GM23338 (cell line): Measurements from ENCODE around the gene RAB3IL1. TPM values are rescaled to one million over a fixed set of nuclear protein-coding genes. Genes with fewer than 3 reads are reported as not detected.

Experiments
- ATAC-seq: fragments of 200-7000 bp; cut with Tn5 transposase; 3 replicates; pipeline ENCODE4 v1.9.1; 2020
- DNase-seq: peaks from one replicate; pipeline ENCODE4 v3.0.0-alpha.2; 2015; ENCODE audit warnings: low spot score
- H2AFZ ChIP-seq: fragments of 200-600 bp; sonication (generic); 2 replicates; pipeline ENCODE4 v1.8.0; 2016; ENCODE audit warnings: antibody characterized with exemption, mild to moderate bottlenecking, moderate library complexity
- H3F3A ChIP-seq: fragments of 200-600 bp; sonication (generic); replicated peaks from 2 replicates; pipeline ENCODE4 v1.8.0; 2017; ENCODE audit warnings: antibody characterized with exemption, mixed run types, low read depth
- H3K27ac ChIP-seq: fragments of 200-600 bp; sonication (generic); 2 replicates; pipeline ENCODE4 v1.6.1; 2016; ENCODE audit warnings: low read depth
- H3K27me3 ChIP-seq: fragments of 200-600 bp; sonication (generic); 2 replicates; pipeline ENCODE4 v1.8.0; 2016; ENCODE audit warnings: mild to moderate bottlenecking, mixed run types, moderate library complexity; ENCODE audit not compliant: insufficient read depth
- H3K36me3 ChIP-seq: fragments of 200-600 bp; sonication (generic); 2 replicates; pipeline ENCODE4 v1.8.0; 2016; ENCODE audit warnings: mild to moderate bottlenecking; ENCODE audit not compliant: insufficient read depth
- H3K4me1 ChIP-seq: fragments of 200-600 bp; sonication (generic); 2 replicates; pipeline ENCODE4 v1.8.0; 2016; ENCODE audit warnings: mild to moderate bottlenecking, moderate library complexity; ENCODE audit not compliant: insufficient read depth
- H3K4me2 ChIP-seq: fragments of 200-600 bp; sonication (generic); 2 replicates; pipeline ENCODE4 v1.7.1; 2017; ENCODE audit warnings: mixed run types
- H3K4me3 ChIP-seq: fragments of 200-600 bp; sonication (generic); 2 replicates; pipeline ENCODE4 v1.6.1; 2016; ENCODE audit warnings: mixed run types
- H3K79me2 ChIP-seq: fragments of 200-600 bp; sonication (generic); replicated peaks from 2 replicates; pipeline ENCODE4 v1.8.0; 2017; ENCODE audit warnings: mild to moderate bottlenecking; ENCODE audit not compliant: insufficient read depth
- H3K9me2 ChIP-seq: fragments of 200-600 bp; sonication (generic); 2 replicates; pipeline ENCODE4 v1.8.0; 2017; ENCODE audit not compliant: insufficient read depth
- H4K20me1 ChIP-seq: fragments of 200-600 bp; sonication (generic); replicated peaks from 2 replicates; pipeline ENCODE4 v1.8.0; 2017; ENCODE audit warnings: mild to moderate bottlenecking; ENCODE audit not compliant: insufficient read depth
- H3K27ac Mint-ChIP-seq: 2 replicates; pipeline ENCODE4 v1.8.0; 2020; ENCODE audit warnings: inconsistent platforms, mild to moderate bottlenecking, moderate library complexity, mixed read lengths
- H3K27me3 Mint-ChIP-seq: 3 replicates; pipeline ENCODE4 v1.8.0; 2022; ENCODE audit warnings: low read depth, mild to moderate bottlenecking, moderate library complexity, mixed read lengths, inconsistent platforms; ENCODE audit not compliant: insufficient read depth, poor library complexity
- H3K36me3 Mint-ChIP-seq: 3 replicates; pipeline ENCODE4 v1.8.0; 2021; ENCODE audit warnings: low read depth, mild to moderate bottlenecking, inconsistent platforms, moderate library complexity, mixed read lengths
- H3K4me1 Mint-ChIP-seq: 3 replicates; pipeline ENCODE4 v1.8.0; 2020; ENCODE audit warnings: mild to moderate bottlenecking, inconsistent platforms, mixed read lengths
- H3K4me3 Mint-ChIP-seq: 3 replicates; pipeline ENCODE4 v1.8.0; 2021; ENCODE audit warnings: moderate library complexity, mild to moderate bottlenecking, inconsistent platforms, mixed read lengths
- H3K9me3 Mint-ChIP-seq: 3 replicates; pipeline ENCODE4 v1.8.0; 2020; ENCODE audit warnings: moderate library complexity, mild to moderate bottlenecking, inconsistent platforms, mixed read lengths
- CTCF ChIP-seq, 2 experiments: fragments of 200-600 bp in 1 of 2; sonication (generic) in 1 of 2; conservative IDR thresholded peaks; 2 replicates each; pipeline versions ENCODE4 v1.5.1 to v1.6.1; 2016 to 2017; ENCODE audit warnings: antibody characterized with exemption in 2 of 2, low read depth in 2 of 2, mild to moderate bottlenecking in 2 of 2, moderate library complexity in 1 of 2
- ETS1 ChIP-seq: IDR thresholded peaks from 2 replicates; pipeline ENCODE4 v1.6.1; 2016; ENCODE audit warnings: antibody characterized with exemption
- EZH2 ChIP-seq: fragments of 200-600 bp; sonication (generic); IDR thresholded peaks from one replicate; pipeline ENCODE4 v1.8.0; 2017; ENCODE audit warnings: antibody characterized with exemption, mild to moderate bottlenecking, low read depth; ENCODE audit not compliant: unreplicated experiment
- EZH2phosphoT487 ChIP-seq: fragments of 200-600 bp; sonication (generic); IDR thresholded peaks from one replicate; pipeline ENCODE4 v1.8.1; 2018; ENCODE audit warnings: antibody characterized with exemption; ENCODE audit not compliant: unreplicated experiment
- JUNB ChIP-seq: IDR thresholded peaks from one replicate; pipeline ENCODE4 v1.6.1; 2016; ENCODE audit warnings: antibody characterized with exemption; ENCODE audit not compliant: unreplicated experiment
- NANOG ChIP-seq: IDR thresholded peaks from 2 replicates; pipeline ENCODE4 v1.6.1; 2016; ENCODE audit warnings: antibody characterized with exemption, borderline replicate concordance
- POLR2AphosphoS5 ChIP-seq: IDR thresholded peaks from 2 replicates; pipeline ENCODE4 v1.6.1; 2016; ENCODE audit warnings: antibody characterized with exemption, low read depth
- REST ChIP-seq: IDR thresholded peaks from one replicate; pipeline ENCODE4 v1.6.1; 2018; ENCODE audit warnings: antibody characterized with exemption; ENCODE audit not compliant: unreplicated experiment
- ZNF114 ChIP-seq: fragments of 250-450 bp; sonication (Bioruptor Pico); IDR thresholded peaks from 2 replicates; pipeline ENCODE4 v1.5.0; 2020; ENCODE audit warnings: mild to moderate bottlenecking, moderate library complexity
- ZNF331 ChIP-seq: fragments of 250-450 bp; sonication (Bioruptor Pico); IDR thresholded peaks from 2 replicates; pipeline ENCODE4 v1.5.0; 2020; ENCODE audit warnings: low read depth, mild to moderate bottlenecking, moderate library complexity
- ZNF462 ChIP-seq: fragments of 250-450 bp; sonication (Bioruptor Pico); IDR thresholded peaks from 2 replicates; pipeline ENCODE4 v1.5.0; 2020; ENCODE audit warnings: mild to moderate bottlenecking, moderate library complexity
- polyA plus RNA-seq: library from polyadenylated mRNA; unstranded; fragments of >200 nt; fragmentation: Nextera tagmentation; extraction: Ambion mirVana; gene quantifications from 2 replicates; pipeline ENCODE4 v1.2.1, GENCODE V29; 2016
- total RNA-seq: library from RNA; depleted of rRNA; stranded (reverse); fragments of >200 nt; shearing (Covaris generic); gene quantifications from 2 replicates; pipeline ENCODE4 v1.2.3, GENCODE V29; 2014

RAB3IL1 gene
- total and polyA plus RNA-seq, 2 experiments from 2014 or later = 2.7 to 3.4 TPM

- Mint-ChIP-seq H3K9me3 (no peaks in the 10 kb centered on the region; the same call in 2 of the 3 replicates), H3K36me3 (no peaks in the 10 kb centered on the region), H3K27ac (no peak overlapping the region), H3K4me3 (no peak overlapping the region; the same call in 2 of the 3 replicates), H3K27me3 (peaks cover 14% of the 10 kb centered on the region), H3K4me1 (peaks cover 27% of the 10 kb centered on the region)
- Histone ChIP-seq H4K20me1 (no peaks in the 10 kb centered on the region), H3K9me2 (no peaks in the 10 kb centered on the region), H3K36me3 (no peaks in the 10 kb centered on the region; the same call in 1 of the 2 replicates), H3K79me2 (no peaks in the 10 kb centered on the region), H3K27me3 (no peaks in the 10 kb centered on the region), H2AFZ (no peak overlapping the region), H3K27ac (no peak overlapping the region), H3K4me1 (peaks cover 10% of the 10 kb centered on the region), H3F3A (no peaks in the 10 kb centered on the region), H3K4me3 (no peak overlapping the region), H3K4me2 (peak overlapping the region; percentile 71)
- TF ChIP-seq ZNF462 (CRISPR knock-in tag) = no peak
- no peak for TF ChIP-seq EZH2phosphoT487
- TF ChIP-seq NANOG = no peak
- no peak for TF ChIP-seq POLR2AphosphoS5
- no peak for TF ChIP-seq CTCF (conservative IDR thresholded peaks at IDR 0.05; ENCODE audit: low read depth in 2 of 2)
- no peak for TF ChIP-seq REST
- no peak for TF ChIP-seq EZH2
- TF ChIP-seq ETS1 = no peak
- TF ChIP-seq JUNB = no peak
- TF ChIP-seq ZNF114 = no peak
- TF ChIP-seq ZNF331 = no peak
- peak; percentile 37 for ATAC-seq
- DNase-seq = peak; percentile 73
These were observed 8.5 kb downstream of the RAB3IL1 start for GRCh38 chr11:61908730-61909316.
